Chondrocyte (in vitro differentiated cells): ENCODE data around the gene NRGN. TPM values are rescaled to one million over a fixed set of nuclear protein-coding genes. Genes with fewer than 3 reads are reported as not detected.
A peak's percentile ranks its signal among the peaks of the same experiment; 100 is the strongest.

Source experiments
- DNase-seq: peaks from one replicate; pipeline ENCODE4 v3.0.0; 2021; ENCODE audit warnings: mixed read lengths, low spot score
- H3K27ac Mint-ChIP-seq: one replicate; pipeline ENCODE4 v1.8.0; 2021; ENCODE audit warnings: mild to moderate bottlenecking, moderate library complexity, mixed read lengths; ENCODE audit not compliant: unreplicated experiment
- H3K27me3 Mint-ChIP-seq: 2 replicates; pipeline ENCODE4 v1.8.0; 2021; ENCODE audit warnings: low read depth, mixed read lengths
- H3K36me3 Mint-ChIP-seq: 2 replicates; pipeline ENCODE4 v1.8.0; 2021; ENCODE audit warnings: low read depth, mixed read lengths
- H3K4me1 Mint-ChIP-seq: 2 replicates; pipeline ENCODE4 v1.8.0; 2021; ENCODE audit warnings: low read depth, mild to moderate bottlenecking, mixed read lengths
- H3K4me3 Mint-ChIP-seq: one replicate; pipeline ENCODE4 v1.8.0; 2021; ENCODE audit warnings: mild to moderate bottlenecking, moderate library complexity, mixed read lengths; ENCODE audit not compliant: unreplicated experiment
- H3K9me3 Mint-ChIP-seq: 2 replicates; pipeline ENCODE4 v1.8.0; 2021; ENCODE audit warnings: low read depth, mixed read lengths
- CTCF ChIP-seq: fragments of 200-600 bp; sonication (generic); IDR thresholded peaks from 2 replicates; pipeline ENCODE4 v1.5.0; 2021; ENCODE audit warnings: antibody characterized with exemption, mild to moderate bottlenecking, moderate library complexity
- total RNA-seq: library from RNA; stranded (reverse); gene quantifications from 3 replicates; pipeline ENCODE4 v1.2.1, GENCODE V29; 2021

NRGN gene
- total RNA-seq, 1 donor from 2014 or later = 1.8 TPM

- Mint-ChIP-seq H3K9me3 (no peaks in the 10 kb centered on the region), H3K27ac (no peak overlapping the region), H3K4me3 (no peak overlapping the region), H3K27me3 (peaks cover 67% of the 10 kb centered on the region), H3K36me3 (no peaks in the 10 kb centered on the region), H3K4me1 (peaks cover 12% of the 10 kb centered on the region)
- DNase-seq = no peak
- no peak for TF ChIP-seq CTCF
These were observed 20.2 kb upstream of the NRGN start for GRCh38 chr11:124719534-124719933.

- no peaks in the 10 kb centered on the region for H3K9me3 Mint-ChIP-seq
- no peak for DNase-seq
- H3K4me3 Mint-ChIP-seq = no peak overlapping the region
- H3K36me3 Mint-ChIP-seq = no peaks in the 10 kb centered on the region
- TF ChIP-seq CTCF = no peak
- peaks cover 64% of the 10 kb centered on the region for H3K27me3 Mint-ChIP-seq
- H3K4me1 Mint-ChIP-seq = peaks cover 28% of the 10 kb centered on the region
- H3K27ac Mint-ChIP-seq = no peak overlapping the region
These were observed 17.6 kb upstream of the NRGN start for GRCh38 chr11:124722176-124722575.

- H3K4me1 Mint-ChIP-seq = peaks cover 16% of the 10 kb centered on the region
- peaks cover 38% of the 10 kb centered on the region for H3K27me3 Mint-ChIP-seq
- no peak for DNase-seq
- H3K27ac Mint-ChIP-seq = no peak overlapping the region
- H3K36me3 Mint-ChIP-seq = no peaks in the 10 kb centered on the region
- TF ChIP-seq CTCF = no peak
- no peaks in the 10 kb centered on the region for H3K9me3 Mint-ChIP-seq
- H3K4me3 Mint-ChIP-seq = peak overlapping the region; percentile 27
These were observed 14.6 kb upstream of the NRGN start for GRCh38 chr11:124724979-124725718.

- Mint-ChIP-seq H3K36me3 (no peaks in the 10 kb centered on the region), H3K4me1 (peaks cover 16% of the 10 kb centered on the region), H3K9me3 (no peaks in the 10 kb centered on the region), H3K27ac (no peak overlapping the region), H3K27me3 (peaks cover 36% of the 10 kb centered on the region), H3K4me3 (peak overlapping the region; percentile 27)
- no peak for DNase-seq
- no peak for TF ChIP-seq CTCF
These were observed 14.0 kb upstream of the NRGN start for GRCh38 chr11:124725719-124726105.

- TF ChIP-seq CTCF = no peak
- no peak overlapping the region for H3K4me3 Mint-ChIP-seq
- no peaks in the 10 kb centered on the region for H3K9me3 Mint-ChIP-seq
- peaks cover 16% of the 10 kb centered on the region for H3K4me1 Mint-ChIP-seq
- no peak for DNase-seq
- H3K27me3 Mint-ChIP-seq = peaks cover 18% of the 10 kb centered on the region
- no peak overlapping the region for H3K27ac Mint-ChIP-seq
- H3K36me3 Mint-ChIP-seq = no peaks in the 10 kb centered on the region
These were observed 12.3 kb upstream of the NRGN start for GRCh38 chr11:124727474-124727873.
